ENCODE data around the gene AGPS. TPM values are rescaled to one million over a fixed set of nuclear protein-coding genes. Genes with fewer than 3 reads are reported as not detected.
A peak's percentile ranks its signal among the peaks of the same experiment; 100 is the strongest.

Gene AGPS
- total and polyA plus RNA-seq, 9 donors, result 18.7 to 32.0 (median 26.9) TPM

DNA sequence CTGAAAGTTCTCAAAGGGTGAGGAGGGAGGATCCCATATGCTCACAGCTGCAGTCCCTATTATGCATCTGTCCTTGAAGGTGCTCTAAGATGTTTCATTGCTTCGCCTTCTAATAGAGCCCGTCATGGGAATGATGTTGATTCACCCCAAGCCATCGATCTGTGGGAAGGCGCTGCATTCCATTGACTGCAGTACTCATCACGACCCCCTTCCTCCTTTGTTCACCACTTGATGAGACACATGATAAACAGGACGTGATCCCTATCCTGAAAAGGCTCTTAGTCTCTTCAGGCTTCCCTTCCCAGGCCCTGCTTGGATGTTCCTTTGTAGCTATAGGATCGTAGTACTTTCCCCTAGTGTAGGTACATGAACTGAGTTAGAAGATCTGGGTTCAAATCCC, 181.8 kb downstream of the AGPS start:
- WGBS (ENCODE audit: insufficient coverage), result 97% methylated on average over 5 of the region's 7 CpGs
- H3K27ac ChIP-seq (ENCODE audit: low read length), result no peak overlapping the region
- H3K27me3 ChIP-seq (ENCODE audit: control insufficient read depth, insufficient read depth, low read length), result no peaks in the 10 kb centered on the region
- no peaks in the 10 kb centered on the region for H3K9me3 ChIP-seq (replicated peaks; ENCODE audit: control insufficient read depth, low read depth, low read length)
- no peak for DNase-seq
- H3K4me3 ChIP-seq (ENCODE audit: low read length), result no peak overlapping the region
- no peaks in the 10 kb centered on the region for H3K36me3 ChIP-seq (ENCODE audit: control insufficient read depth, insufficient read depth, low read length)
- H3K4me1 ChIP-seq (ENCODE audit: control insufficient read depth, insufficient read depth, low read length), result no peaks in the 10 kb centered on the region

DNA sequence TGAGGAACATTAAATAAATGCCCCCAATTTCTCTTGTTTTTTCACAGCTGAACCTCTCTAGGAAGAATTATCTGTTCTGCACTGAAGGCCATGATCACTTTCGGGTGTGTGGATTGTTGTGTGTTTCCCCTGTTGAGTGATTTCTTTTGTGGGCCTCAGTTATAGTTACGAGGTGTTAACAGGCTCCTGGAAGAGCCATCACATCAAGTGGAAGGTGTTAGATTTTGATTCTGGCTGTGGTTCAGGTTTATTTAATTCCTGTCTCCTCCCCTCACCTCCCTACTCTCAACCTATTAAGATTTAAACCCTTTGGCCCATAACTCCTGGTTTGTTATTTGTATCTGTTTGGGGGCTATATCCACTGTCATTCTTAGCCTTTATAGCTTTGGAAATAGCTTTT, 182.8 kb downstream of the AGPS start:
- H3K27ac ChIP-seq (ENCODE audit: low read length), result no peak overlapping the region
- no peaks in the 10 kb centered on the region for H3K9me3 ChIP-seq (replicated peaks; ENCODE audit: control insufficient read depth, low read depth, low read length)
- no peak overlapping the region for H3K4me3 ChIP-seq (ENCODE audit: low read length)
- H3K36me3 ChIP-seq (ENCODE audit: control insufficient read depth, insufficient read depth, low read length), result no peaks in the 10 kb centered on the region
- H3K4me1 ChIP-seq (ENCODE audit: control insufficient read depth, insufficient read depth, low read length), result no peaks in the 10 kb centered on the region
- no peaks in the 10 kb centered on the region for H3K27me3 ChIP-seq (ENCODE audit: control insufficient read depth, insufficient read depth, low read length)
- no CpG with 5 or more reads among the region's 2 CpGs for WGBS (ENCODE audit: insufficient coverage)
- DNase-seq, result no peak

GRCh38 chr2:177577075-177577474, 184.5 kb downstream of the AGPS start:
- H3K36me3 ChIP-seq (ENCODE audit: control insufficient read depth, insufficient read depth, low read length), result no peaks in the 10 kb centered on the region
- no CpG with 5 or more reads among the region's 1 CpG for WGBS (ENCODE audit: insufficient coverage)
- no peak overlapping the region for H3K27ac ChIP-seq (ENCODE audit: low read length)
- no peak for DNase-seq
- H3K4me1 ChIP-seq (ENCODE audit: control insufficient read depth, insufficient read depth, low read length), result no peaks in the 10 kb centered on the region
- no peak overlapping the region for H3K4me3 ChIP-seq (ENCODE audit: low read length)
- no peaks in the 10 kb centered on the region for H3K27me3 ChIP-seq (ENCODE audit: control insufficient read depth, insufficient read depth, low read length)
- no peaks in the 10 kb centered on the region for H3K9me3 ChIP-seq (replicated peaks; ENCODE audit: control insufficient read depth, low read depth, low read length)

GRCh38 chr2:177578454-177578853, 185.9 kb downstream of the AGPS start:
- Histone ChIP-seq H3K4me3 (ENCODE audit: low read length) (no peak overlapping the region), H3K9me3 (replicated peaks; ENCODE audit: control insufficient read depth, low read depth, low read length) (no peaks in the 10 kb centered on the region), H3K27me3 (ENCODE audit: control insufficient read depth, insufficient read depth, low read length) (no peaks in the 10 kb centered on the region), H3K36me3 (ENCODE audit: control insufficient read depth, insufficient read depth, low read length) (no peaks in the 10 kb centered on the region), H3K4me1 (ENCODE audit: control insufficient read depth, insufficient read depth, low read length) (no peaks in the 10 kb centered on the region), H3K27ac (ENCODE audit: low read length) (no peak overlapping the region)
- WGBS (ENCODE audit: insufficient coverage), result no CpG with 5 or more reads among the region's 3 CpGs
- DNase-seq, result no peak

GRCh38 chr2:177579486-177580036, 187.0 kb downstream of the AGPS start:
- DNase-seq, result no peak
- no peaks in the 10 kb centered on the region for H3K36me3 ChIP-seq (ENCODE audit: control insufficient read depth, insufficient read depth, low read length)
- no peaks in the 10 kb centered on the region for H3K9me3 ChIP-seq (replicated peaks; ENCODE audit: control insufficient read depth, low read depth, low read length)
- H3K4me1 ChIP-seq (ENCODE audit: control insufficient read depth, insufficient read depth, low read length), result peaks cover 2% of the 10 kb centered on the region
- H3K27me3 ChIP-seq (ENCODE audit: control insufficient read depth, insufficient read depth, low read length), result no peaks in the 10 kb centered on the region
- no peak overlapping the region for H3K27ac ChIP-seq (ENCODE audit: low read length)
- WGBS (ENCODE audit: insufficient coverage), result 65% methylated on average over 2 of the region's 3 CpGs
- H3K4me3 ChIP-seq (ENCODE audit: low read length), result no peak overlapping the region

- WGBS (ENCODE audit: insufficient coverage), result 82% methylated on average over 1 of the region's 1 CpG
- no peaks in the 10 kb centered on the region for H3K36me3 ChIP-seq (ENCODE audit: control insufficient read depth, insufficient read depth, low read length)
- no peaks in the 10 kb centered on the region for H3K9me3 ChIP-seq (replicated peaks; ENCODE audit: control insufficient read depth, low read depth, low read length)
- H3K4me3 ChIP-seq (ENCODE audit: low read length), result no peak overlapping the region
- no peaks in the 10 kb centered on the region for H3K27me3 ChIP-seq (ENCODE audit: control insufficient read depth, insufficient read depth, low read length)
- H3K4me1 ChIP-seq (ENCODE audit: control insufficient read depth, insufficient read depth, low read length), result peaks cover 17% of the 10 kb centered on the region
- DNase-seq, result no peak
- no peak overlapping the region for H3K27ac ChIP-seq (ENCODE audit: low read length)
These were observed 189.4 kb downstream of the AGPS start for GRCh38 chr2:177582000-177582399.

- no peaks in the 10 kb centered on the region for H3K36me3 ChIP-seq (ENCODE audit: control insufficient read depth, insufficient read depth, low read length)
- H3K27me3 ChIP-seq (ENCODE audit: control insufficient read depth, insufficient read depth, low read length), result no peaks in the 10 kb centered on the region
- H3K27ac ChIP-seq (ENCODE audit: low read length), result peak overlapping the region; percentile 49
- H3K9me3 ChIP-seq (replicated peaks; ENCODE audit: control insufficient read depth, low read depth, low read length), result no peaks in the 10 kb centered on the region
- no peak for DNase-seq
- H3K4me1 ChIP-seq (ENCODE audit: control insufficient read depth, insufficient read depth, low read length), result peaks cover 26% of the 10 kb centered on the region
- H3K4me3 ChIP-seq (ENCODE audit: low read length), result no peak overlapping the region
- WGBS (ENCODE audit: insufficient coverage), result 60% methylated on average over 1 of the region's 6 CpGs
These were observed 191.6 kb downstream of the AGPS start for GRCh38 chr2:177584030-177584692.

DNA sequence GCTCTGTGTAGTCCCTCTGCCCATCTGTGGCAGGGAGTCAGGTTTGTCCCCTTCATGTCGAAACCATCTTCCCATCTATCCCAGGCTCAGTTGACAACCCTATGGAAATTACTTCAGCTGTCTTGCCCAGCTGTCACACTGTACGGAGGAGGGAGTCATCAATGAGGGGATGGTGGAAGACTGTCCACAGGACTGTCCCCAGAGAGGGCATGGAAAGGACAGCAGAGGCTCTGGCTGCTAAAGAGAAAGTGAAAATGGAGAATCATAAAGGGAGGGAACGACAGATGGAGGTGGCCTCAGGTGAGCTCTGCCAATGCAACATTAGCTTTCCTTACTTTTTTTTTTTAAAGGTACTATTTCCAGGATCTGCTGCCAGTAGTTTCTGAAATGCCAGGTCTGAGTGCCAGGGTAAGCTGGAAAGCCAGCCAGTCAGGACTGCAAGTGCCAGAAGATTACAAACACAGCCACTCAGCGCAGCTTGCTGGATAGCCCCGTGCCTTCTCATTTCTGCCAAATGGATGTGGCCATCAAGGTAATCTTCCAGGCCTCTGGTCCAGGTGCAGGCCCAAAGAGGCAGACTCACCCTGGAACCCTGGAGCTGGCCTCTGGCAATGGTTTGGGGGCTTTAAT, 192.8 kb downstream of the AGPS start:
- peak; percentile 80 for DNase-seq
- no peak overlapping the region for H3K4me3 ChIP-seq (ENCODE audit: low read length)
- H3K27me3 ChIP-seq (ENCODE audit: control insufficient read depth, insufficient read depth, low read length), result no peaks in the 10 kb centered on the region
- H3K9me3 ChIP-seq (replicated peaks; ENCODE audit: control insufficient read depth, low read depth, low read length), result no peaks in the 10 kb centered on the region
- WGBS (ENCODE audit: insufficient coverage), result no CpG with 5 or more reads among the region's 5 CpGs
- H3K36me3 ChIP-seq (ENCODE audit: control insufficient read depth, insufficient read depth, low read length), result no peaks in the 10 kb centered on the region
- peaks cover 29% of the 10 kb centered on the region for H3K4me1 ChIP-seq (ENCODE audit: control insufficient read depth, insufficient read depth, low read length)
- peak overlapping the region; percentile 49 for H3K27ac ChIP-seq (ENCODE audit: low read length)

DNA sequence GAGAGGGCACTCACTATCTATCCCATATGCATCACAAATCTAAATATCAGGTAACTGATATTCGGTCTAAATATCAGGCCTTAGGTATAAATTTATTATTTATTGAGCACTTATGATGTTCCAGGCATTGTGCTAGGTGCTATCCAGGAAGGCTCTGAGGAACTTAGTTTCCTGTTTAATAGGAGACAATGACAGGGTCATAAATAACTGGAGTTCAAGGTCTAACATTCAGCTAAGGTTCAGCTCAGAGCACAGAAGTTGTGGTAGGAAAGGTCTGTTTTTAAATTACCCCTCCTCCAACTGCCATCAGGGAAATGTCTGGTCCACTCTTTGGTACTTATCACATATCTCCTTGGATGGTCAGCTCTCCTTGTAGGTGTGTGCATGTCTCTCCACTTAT, 193.6 kb downstream of the AGPS start:
- H3K27ac ChIP-seq (ENCODE audit: low read length), result no peak overlapping the region
- H3K9me3 ChIP-seq (replicated peaks; ENCODE audit: control insufficient read depth, low read depth, low read length), result no peaks in the 10 kb centered on the region
- peaks cover 29% of the 10 kb centered on the region for H3K4me1 ChIP-seq (ENCODE audit: control insufficient read depth, insufficient read depth, low read length)
- no peaks in the 10 kb centered on the region for H3K27me3 ChIP-seq (ENCODE audit: control insufficient read depth, insufficient read depth, low read length)
- no peak overlapping the region for H3K4me3 ChIP-seq (ENCODE audit: low read length)
- DNase-seq, result no peak
- H3K36me3 ChIP-seq (ENCODE audit: control insufficient read depth, insufficient read depth, low read length), result no peaks in the 10 kb centered on the region
- WGBS (ENCODE audit: insufficient coverage), result no CpG with 5 or more reads among the region's 1 CpG

GRCh38 chr2:177587371-177587770, 194.8 kb downstream of the AGPS start:
- Histone ChIP-seq H3K27me3 (ENCODE audit: control insufficient read depth, insufficient read depth, low read length) (no peaks in the 10 kb centered on the region), H3K36me3 (ENCODE audit: control insufficient read depth, insufficient read depth, low read length) (no peaks in the 10 kb centered on the region), H3K4me3 (ENCODE audit: low read length) (no peak overlapping the region), H3K4me1 (ENCODE audit: control insufficient read depth, insufficient read depth, low read length) (peaks cover 29% of the 10 kb centered on the region), H3K27ac (ENCODE audit: low read length) (no peak overlapping the region), H3K9me3 (replicated peaks; ENCODE audit: control insufficient read depth, low read depth, low read length) (no peaks in the 10 kb centered on the region)
- WGBS (ENCODE audit: insufficient coverage), result 40% methylated on average over 1 of the region's 1 CpG
- peak; percentile 85 for DNase-seq
